GM12878 (cell line): Measurements from ENCODE around the gene KIAA1671. TPM values are rescaled to one million over a fixed set of nuclear protein-coding genes. Genes with fewer than 3 reads are reported as not detected.

Source experiments
- ATAC-seq: fragments of 200-7000 bp; cut with Tn5 transposase; 3 replicates; pipeline ENCODE4 v1.9.1; 2020; ENCODE audit warnings: mild to moderate bottlenecking, moderate library complexity
- BruUV-seq: library from RNA; stranded (reverse); fragments of 400-500 nt; replicated peaks from 2 replicates; lab custom pipeline; 2021; lab: Mats Ljungman, UMichigan
- CTCF ChIA-PET: fragments of 300-600 bp; sonication (Branson Sonifier 250); formaldehyde crosslinking; extraction: SDS; loops from one replicate; lab custom pipeline; 2021; ENCODE audit warnings: inconsistent platforms; lab: Yijun Ruan, JAX
- POLR2A ChIA-PET: fragments of 350-600 bp; formaldehyde crosslinking; extraction: SDS; loops from one replicate; lab custom pipeline; 2021; ENCODE audit warnings: inconsistent platforms; lab: Charles Lee
- RAD21 ChIA-PET: fragments of 300-600 bp; sonication (Branson Sonifier 250); formaldehyde crosslinking; loops from one replicate; lab custom pipeline; 2023; ENCODE audit warnings: antibody characterized with exemption; ENCODE audit not compliant: unreplicated experiment; lab: Charles Lee
- SMC1A ChIA-PET: fragments of 300-600 bp; sonication (Branson Sonifier 250); formaldehyde crosslinking; loops from one replicate; lab custom pipeline; 2023; ENCODE audit not compliant: unreplicated experiment, uncharacterized antibody; lab: Charles Lee
- DNase-seq: peaks from one replicate; pipeline ENCODE4 v3.0.0-alpha.2; 2011; ENCODE audit warnings: low read depth, low spot score
- FAIRE-seq: peaks from 3 replicates; lab custom pipeline; 2011; peaks lifted over from hg19 to GRCh38; lab: Jason Lieb, UNC
- H2AFZ ChIP-seq: 2 replicates; pipeline ENCODE4 v1.6.0; 2011; ENCODE audit warnings: low read depth, low read length, control low read depth; ENCODE audit not compliant: control insufficient read depth
- H3K27ac ChIP-seq: 2 replicates; pipeline ENCODE4 v1.5.1; 2011; ENCODE audit warnings: control low read depth; ENCODE audit not compliant: control insufficient read depth, insufficient read depth
- H3K27me3 ChIP-seq, 2 experiments: replicated peaks in 1 of 2; 2 replicates each; pipeline versions ENCODE4 v1.6.0 to v1.6.1; 2011; ENCODE audit warnings: low read length in 1 of 2; ENCODE audit not compliant: control insufficient read depth in 2 of 2, insufficient read depth in 2 of 2
- H3K36me3 ChIP-seq, 2 experiments: 2 replicates each; pipeline ENCODE4 v1.5.1; 2011; ENCODE audit warnings: low read length in 1 of 2; ENCODE audit not compliant: control insufficient read depth in 2 of 2, insufficient read depth in 2 of 2
- H3K4me1 ChIP-seq: 2 replicates; pipeline ENCODE4 v1.6.1; 2011; ENCODE audit warnings: mild to moderate bottlenecking, low read length, moderate library complexity, mixed read lengths; ENCODE audit not compliant: control insufficient read depth, insufficient read depth
- H3K4me2 ChIP-seq: 2 replicates; pipeline ENCODE4 v1.6.0; 2011; ENCODE audit warnings: control low read depth; ENCODE audit not compliant: control insufficient read depth, insufficient read depth
- H3K4me3 ChIP-seq: fragments of 200-600 bp; sonication (generic); 2 replicates; pipeline ENCODE4 v1.5.1; 2016
- H3K79me2 ChIP-seq: 2 replicates; pipeline ENCODE4 v1.6.0; 2011; ENCODE audit warnings: low read length; ENCODE audit not compliant: control insufficient read depth, insufficient read depth
- H3K9ac ChIP-seq: 2 replicates; pipeline ENCODE4 v1.8.0; 2011; ENCODE audit warnings: low read length, control low read depth, mixed read lengths; ENCODE audit not compliant: control insufficient read depth, insufficient read depth
- H3K9me3 ChIP-seq: replicated peaks from 3 replicates; pipeline ENCODE4 v1.5.1; 2011; ENCODE audit warnings: mild to moderate bottlenecking, low read length; ENCODE audit not compliant: control insufficient read depth, insufficient read depth
- H4K20me1 ChIP-seq: 2 replicates; pipeline ENCODE4 v1.6.0; 2011; ENCODE audit not compliant: control insufficient read depth, insufficient read depth
- HDAC2 ChIP-seq: fragments of 200-600 bp; sonication (generic); IDR thresholded peaks from 2 replicates; pipeline ENCODE4 v1.6.1; 2017
- MTA2 ChIP-seq: fragments of 450-650 bp; IDR thresholded peaks from 2 replicates; pipeline ENCODE4 v1.6.1; 2016; ENCODE audit warnings: low read depth, mild to moderate bottlenecking, moderate library complexity
- RFX5 ChIP-seq: IDR thresholded peaks from 2 replicates; pipeline ENCODE4 v1.6.1; 2011; ENCODE audit warnings: low read depth, low read length, improper control_type of control experiment
- SIN3A ChIP-seq: IDR thresholded peaks from 2 replicates; pipeline ENCODE4 v1.6.1; 2012; ENCODE audit warnings: low read depth, low read length, improper control_type of control experiment
- TAF1 ChIP-seq: IDR thresholded peaks from 2 replicates; pipeline ENCODE4 v1.6.1; 2011; ENCODE audit warnings: mild to moderate bottlenecking, low read depth, low read length, borderline replicate concordance
- TBL1XR1 ChIP-seq: IDR thresholded peaks from 2 replicates; pipeline ENCODE4 v1.6.1; 2012; ENCODE audit warnings: low read depth, low read length, improper control_type of control experiment
- TCF3 ChIP-seq: IDR thresholded peaks from 2 replicates; pipeline ENCODE4 v1.6.1; 2012; ENCODE audit warnings: low read depth, mild to moderate bottlenecking, low read length, borderline replicate concordance; ENCODE audit not compliant: insufficient read depth
- ZNF217 ChIP-seq: fragments of 450-650 bp; IDR thresholded peaks from 2 replicates; pipeline ENCODE4 v1.6.1; 2017; ENCODE audit warnings: antibody characterized with exemption, mild to moderate bottlenecking
- WGBS: methylation state at CpG from one replicate; pipeline ENCODE4 v1.1.6; 2016; ENCODE audit warnings: low lambda C conversion rate; ENCODE audit not compliant: insufficient replicate concordance, insufficient coverage; ENCODE audit errors: missing lambda C conversion rate; 5-methylcytosine and 5-hydroxymethylcytosine counted together
- in situ Hi-C: fragments of 300-500 bp; cut with MboI; formaldehyde crosslinking; loops from 9 replicates; pipeline ENCODE4 v1.14.3; 2018; ENCODE audit warnings: mixed read lengths
- intact Hi-C: fragments of 100-400 bp; cut with micrococcal nuclease; formaldehyde crosslinking; loops from one replicate; pipeline ENCODE4 v1.14.2; 2022; ENCODE audit not compliant: unreplicated experiment
- polyA plus RNA-seq, 11 experiments: library from polyadenylated mRNA; depleted of rRNA in 4 of 11; unstranded in 6 of 11; stranded (reverse) in 5 of 11; fragments of >200 nt; fragmentation: Nextera tagmentation in 4 of 11; fragmentation: Illumina TruSeq in 1 of 11; extraction: Ambion mirVana in 4 of 11; extraction: Trizol in 1 of 11; gene quantifications; 1 replicate in 1 of 11; 2 replicates in 10 of 11; pipeline versions ENCODE4 v1.2.1 to v1.2.3, GENCODE V29; 2011 to 2016; ENCODE audit warnings: inconsistent platforms in 2 of 11, missing spikeins in 2 of 11, low read depth in 1 of 11
- total RNA-seq, 4 experiments: library from RNA; depleted of rRNA in 3 of 4; stranded (reverse); fragments of >200 nt in 3 of 4; fragmentation: Illumina TruSeq in 1 of 4; extraction: Trizol in 1 of 4; gene quantifications; 2 replicates each; pipeline versions ENCODE4 v1.2.1 to v1.2.3, GENCODE V29; 2013 to 2021
- TF ChIP-seq, protein P1 (sequence below): fragments of 450-650 bp; IDR thresholded peaks from 2 replicates; pipeline ENCODE4 v1.6.1; 2017; ENCODE audit warnings: mild to moderate bottlenecking, moderate library complexity
- TF ChIP-seq, protein P2 (sequence below): IDR thresholded peaks from 2 replicates; pipeline ENCODE4 v1.6.1; 2011; ENCODE audit warnings: low read depth, mild to moderate bottlenecking, low read length, moderate library complexity, borderline replicate concordance; ENCODE audit errors: extremely low read depth
- TF ChIP-seq, protein P3 (sequence below): fragments of 150-350 bp; IDR thresholded peaks from 2 replicates; pipeline ENCODE4 v1.6.1; 2014; ENCODE audit warnings: mild to moderate bottlenecking, low read depth, low read length
- TF ChIP-seq, protein P4 (sequence below): fragments of 450-650 bp; IDR thresholded peaks from 2 replicates; pipeline ENCODE4 v1.6.1; 2017; ENCODE audit warnings: mild to moderate bottlenecking, low read depth, inconsistent platforms; ENCODE audit not compliant: poor library complexity, severe bottlenecking

Gene KIAA1671
- total and polyA plus RNA-seq, 10 of the 15 experiments (the other 5 are each of a cell fraction or from before 2014, with no cell fraction given), result 0.05 to 2.7 (median 0.33) TPM

DNA sequence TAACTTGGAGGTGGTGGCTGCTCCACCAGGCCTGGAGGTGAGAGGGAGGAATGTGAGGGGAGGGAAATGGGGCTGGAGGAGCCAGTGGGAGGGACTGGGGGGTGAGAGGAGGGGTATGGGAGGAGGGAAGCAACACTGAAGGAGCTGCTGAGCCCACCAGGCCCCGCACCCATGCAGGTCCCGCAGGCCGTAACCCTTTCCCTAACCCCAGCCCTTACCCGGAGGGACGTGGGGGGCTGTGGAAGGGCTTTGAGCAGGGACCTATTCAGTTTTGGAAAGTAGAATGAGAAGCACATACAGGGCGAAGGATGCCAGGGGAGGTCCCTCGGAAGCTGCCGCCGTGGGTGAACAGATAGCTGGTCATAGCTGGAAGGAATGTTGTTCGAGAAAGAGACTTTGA is 213.3 kb downstream of the KIAA1671 start:
- no TSS peak for BruUV-seq
- intact Hi-C loops, result no loop called here
- in situ Hi-C loops, result no loop called here
- no peak overlapping the region for H3K4me3 ChIP-seq
- no peak for TF ChIP-seq TBL1XR1
- TF ChIP-seq, protein P1, sequence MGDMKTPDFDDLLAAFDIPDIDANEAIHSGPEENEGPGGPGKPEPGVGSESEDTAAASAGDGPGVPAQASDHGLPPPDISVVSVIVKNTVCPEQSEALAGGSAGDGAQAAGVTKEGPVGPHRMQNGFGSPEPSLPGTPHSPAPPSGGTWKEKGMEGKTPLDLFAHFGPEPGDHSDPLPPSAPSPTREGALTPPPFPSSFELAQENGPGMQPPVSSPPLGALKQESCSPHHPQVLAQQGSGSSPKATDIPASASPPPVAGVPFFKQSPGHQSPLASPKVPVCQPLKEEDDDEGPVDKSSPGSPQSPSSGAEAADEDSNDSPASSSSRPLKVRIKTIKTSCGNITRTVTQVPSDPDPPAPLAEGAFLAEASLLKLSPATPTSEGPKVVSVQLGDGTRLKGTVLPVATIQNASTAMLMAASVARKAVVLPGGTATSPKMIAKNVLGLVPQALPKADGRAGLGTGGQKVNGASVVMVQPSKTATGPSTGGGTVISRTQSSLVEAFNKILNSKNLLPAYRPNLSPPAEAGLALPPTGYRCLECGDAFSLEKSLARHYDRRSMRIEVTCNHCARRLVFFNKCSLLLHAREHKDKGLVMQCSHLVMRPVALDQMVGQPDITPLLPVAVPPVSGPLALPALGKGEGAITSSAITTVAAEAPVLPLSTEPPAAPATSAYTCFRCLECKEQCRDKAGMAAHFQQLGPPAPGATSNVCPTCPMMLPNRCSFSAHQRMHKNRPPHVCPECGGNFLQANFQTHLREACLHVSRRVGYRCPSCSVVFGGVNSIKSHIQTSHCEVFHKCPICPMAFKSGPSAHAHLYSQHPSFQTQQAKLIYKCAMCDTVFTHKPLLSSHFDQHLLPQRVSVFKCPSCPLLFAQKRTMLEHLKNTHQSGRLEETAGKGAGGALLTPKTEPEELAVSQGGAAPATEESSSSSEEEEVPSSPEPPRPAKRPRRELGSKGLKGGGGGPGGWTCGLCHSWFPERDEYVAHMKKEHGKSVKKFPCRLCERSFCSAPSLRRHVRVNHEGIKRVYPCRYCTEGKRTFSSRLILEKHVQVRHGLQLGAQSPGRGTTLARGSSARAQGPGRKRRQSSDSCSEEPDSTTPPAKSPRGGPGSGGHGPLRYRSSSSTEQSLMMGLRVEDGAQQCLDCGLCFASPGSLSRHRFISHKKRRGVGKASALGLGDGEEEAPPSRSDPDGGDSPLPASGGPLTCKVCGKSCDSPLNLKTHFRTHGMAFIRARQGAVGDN, result no peak
- no peak for TF ChIP-seq TAF1
- TF ChIP-seq RFX5, result no peak
- TF ChIP-seq ZNF217, result no peak
- TF ChIP-seq, protein P2, sequence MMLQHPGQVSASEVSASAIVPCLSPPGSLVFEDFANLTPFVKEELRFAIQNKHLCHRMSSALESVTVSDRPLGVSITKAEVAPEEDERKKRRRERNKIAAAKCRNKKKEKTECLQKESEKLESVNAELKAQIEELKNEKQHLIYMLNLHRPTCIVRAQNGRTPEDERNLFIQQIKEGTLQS, result no peak
- TF ChIP-seq, protein P3, sequence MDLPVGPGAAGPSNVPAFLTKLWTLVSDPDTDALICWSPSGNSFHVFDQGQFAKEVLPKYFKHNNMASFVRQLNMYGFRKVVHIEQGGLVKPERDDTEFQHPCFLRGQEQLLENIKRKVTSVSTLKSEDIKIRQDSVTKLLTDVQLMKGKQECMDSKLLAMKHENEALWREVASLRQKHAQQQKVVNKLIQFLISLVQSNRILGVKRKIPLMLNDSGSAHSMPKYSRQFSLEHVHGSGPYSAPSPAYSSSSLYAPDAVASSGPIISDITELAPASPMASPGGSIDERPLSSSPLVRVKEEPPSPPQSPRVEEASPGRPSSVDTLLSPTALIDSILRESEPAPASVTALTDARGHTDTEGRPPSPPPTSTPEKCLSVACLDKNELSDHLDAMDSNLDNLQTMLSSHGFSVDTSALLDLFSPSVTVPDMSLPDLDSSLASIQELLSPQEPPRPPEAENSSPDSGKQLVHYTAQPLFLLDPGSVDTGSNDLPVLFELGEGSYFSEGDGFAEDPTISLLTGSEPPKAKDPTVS, result no peak
- no peak for TF ChIP-seq TCF3
- TF ChIP-seq HDAC2, result no peak
- TF ChIP-seq MTA2, result no peak
- TF ChIP-seq, protein P4, sequence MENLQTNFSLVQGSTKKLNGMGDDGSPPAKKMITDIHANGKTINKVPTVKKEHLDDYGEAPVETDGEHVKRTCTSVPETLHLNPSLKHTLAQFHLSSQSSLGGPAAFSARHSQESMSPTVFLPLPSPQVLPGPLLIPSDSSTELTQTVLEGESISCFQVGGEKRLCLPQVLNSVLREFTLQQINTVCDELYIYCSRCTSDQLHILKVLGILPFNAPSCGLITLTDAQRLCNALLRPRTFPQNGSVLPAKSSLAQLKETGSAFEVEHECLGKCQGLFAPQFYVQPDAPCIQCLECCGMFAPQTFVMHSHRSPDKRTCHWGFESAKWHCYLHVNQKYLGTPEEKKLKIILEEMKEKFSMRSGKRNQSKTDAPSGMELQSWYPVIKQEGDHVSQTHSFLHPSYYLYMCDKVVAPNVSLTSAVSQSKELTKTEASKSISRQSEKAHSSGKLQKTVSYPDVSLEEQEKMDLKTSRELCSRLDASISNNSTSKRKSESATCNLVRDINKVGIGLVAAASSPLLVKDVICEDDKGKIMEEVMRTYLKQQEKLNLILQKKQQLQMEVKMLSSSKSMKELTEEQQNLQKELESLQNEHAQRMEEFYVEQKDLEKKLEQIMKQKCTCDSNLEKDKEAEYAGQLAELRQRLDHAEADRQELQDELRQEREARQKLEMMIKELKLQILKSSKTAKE, result no peak
- TF ChIP-seq SIN3A, result no peak
- CTCF ChIA-PET, result interaction anchor here (1.1 to 10.9 kb wide), 2 partner anchors 86 to 118 kb away, joined by 3 to 160 read pairs; no protein-coding TSS in a partner anchor
- no peaks in the 10 kb centered on the region for H3K4me1 ChIP-seq
- H3K27me3 ChIP-seq, result peaks cover 0 to 4% of the 10 kb centered on the region in 2 experiments; a peak in 2 of 4 replicates
- RAD21 ChIA-PET, result interaction anchor here (1.4 kb wide), 1 partner anchor 89 kb away, joined by 3 read pairs; no protein-coding TSS in a partner anchor
- WGBS, result 46% methylated on average over 10 of the region's 10 CpGs
- DNase-seq (no peak), FAIRE-seq (no peak), ATAC-seq (no peak)
- H3K79me2 ChIP-seq, result no peaks in the 10 kb centered on the region
- H3K27ac ChIP-seq, result no peak overlapping the region
- SMC1A ChIA-PET, result interaction anchor here (1.2 to 1.8 kb wide), 2 partner anchors 54 to 60 kb away, joined by 3 to 6 read pairs; no protein-coding TSS in a partner anchor
- H3K9ac ChIP-seq, result no peak overlapping the region
- POLR2A ChIA-PET, result no interaction called here
- no peaks in the 10 kb centered on the region for H3K36me3 ChIP-seq
- no peaks in the 10 kb centered on the region for H4K20me1 ChIP-seq
- H2AFZ ChIP-seq, result no peak overlapping the region
- H3K4me2 ChIP-seq, result no peak overlapping the region
- H3K9me3 ChIP-seq, result no peaks in the 10 kb centered on the region
